Mononuclear cell (primary cell): ENCODE measurements around the gene PRSS12. TPM values are rescaled to one million over a fixed set of nuclear protein-coding genes. Genes with fewer than 3 reads are reported as not detected.
"Not testable (repeated sequence)": the region's sequence is repeated elsewhere in the genome, so short reads cannot be mapped to it uniquely, and the experiment has no call there.

Experiments used
- H3K27me3 ChIP-seq: 2 replicates; pipeline ENCODE4 v1.6.0; 2011; ENCODE audit warnings: low read length, control low read depth; ENCODE audit not compliant: insufficient read depth
- H3K4me1 ChIP-seq: 2 replicates; pipeline ENCODE4 v1.5.1; 2011; ENCODE audit warnings: mild to moderate bottlenecking, low read length, control low read depth; ENCODE audit not compliant: insufficient read depth
- H3K4me3 ChIP-seq: 2 replicates; pipeline ENCODE4 v1.5.1; 2011; ENCODE audit warnings: mild to moderate bottlenecking, low read length, moderate library complexity
- H3K9me3 ChIP-seq: 2 replicates; pipeline ENCODE4 v1.5.1; 2011; ENCODE audit warnings: low read depth, mild to moderate bottlenecking, control low read depth, low read length
- total RNA-seq: library from RNA; depleted of rRNA; stranded (reverse); fragments of >200 nt; gene quantifications from one replicate; pipeline ENCODE4 v1.2.3, GENCODE V29; 2012

The PRSS12 gene
- total RNA-seq, 1 donor = 0.21 TPM

DNA sequence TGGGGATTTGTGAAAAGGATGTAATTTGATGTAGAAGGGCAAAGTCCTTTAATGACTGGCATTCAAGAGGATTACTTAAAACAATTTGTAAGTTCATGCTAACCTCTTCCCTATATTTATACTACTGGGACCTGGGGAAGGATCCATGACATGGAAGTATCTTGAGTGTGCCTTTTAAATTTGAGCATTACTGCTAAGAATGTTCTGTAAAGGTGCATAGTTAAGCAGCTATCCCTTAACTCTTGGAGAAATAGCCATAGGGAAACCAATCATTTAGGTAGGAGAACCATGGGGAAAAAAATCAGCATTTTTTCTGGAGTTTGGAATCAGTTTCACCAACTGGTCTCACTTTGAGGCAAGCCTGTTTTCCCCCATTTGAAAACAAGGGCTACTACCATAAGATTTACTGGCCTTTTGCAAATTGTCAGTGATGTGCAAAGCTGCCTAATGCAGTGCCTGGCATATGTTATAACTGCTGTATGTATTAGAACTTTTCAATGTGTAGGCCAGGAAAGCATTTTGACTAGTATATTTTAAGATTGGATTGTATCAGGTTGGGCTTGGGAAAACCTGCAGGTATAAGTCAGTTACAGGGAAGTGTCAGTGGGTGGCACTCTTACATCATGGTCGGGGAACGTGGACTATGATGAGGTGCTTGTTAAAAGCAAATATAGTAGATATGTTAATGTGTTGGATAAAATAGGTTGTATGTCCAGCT is 72.1 kb downstream of the PRSS12 start:
- H3K4me3 ChIP-seq = no peak overlapping the region
- no peaks in the 10 kb centered on the region for H3K27me3 ChIP-seq
- H3K9me3 ChIP-seq = no peaks in the 10 kb centered on the region
- peaks cover 31% of the 10 kb centered on the region for H3K4me1 ChIP-seq

GRCh38 chr4:118279920-118280432 is 72.8 kb downstream of the PRSS12 start:
- no peak overlapping the region for H3K4me3 ChIP-seq

DNA sequence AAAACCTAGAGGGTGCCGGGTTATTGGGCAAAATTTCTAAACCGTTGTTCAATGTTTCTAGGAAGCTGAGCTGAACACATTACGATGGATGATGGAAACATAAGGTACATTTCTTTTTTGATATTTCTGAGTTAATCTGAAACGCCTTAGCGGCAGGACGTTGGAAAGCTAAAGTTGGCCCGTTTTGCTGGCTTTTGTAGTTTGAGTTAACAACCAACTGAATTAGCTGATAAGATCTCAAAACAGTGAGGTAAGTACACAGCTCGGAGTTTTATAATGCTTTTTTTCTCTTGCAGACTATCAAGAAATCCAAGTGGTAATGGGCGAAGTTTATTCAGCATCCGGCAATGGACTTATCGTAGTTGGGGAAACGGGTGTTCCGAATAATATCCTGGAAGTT is 73.5 kb downstream of the PRSS12 start:
- Histone ChIP-seq H3K9me3 (no peaks in the 10 kb centered on the region), H3K27me3 (no peaks in the 10 kb centered on the region), H3K4me1 (peaks cover 36% of the 10 kb centered on the region), H3K4me3 (peak overlapping the region; percentile 88)

More at GRCh38 chr4:118279920-118280432, 72.8 kb downstream of the PRSS12 start:
- H3K9me3 ChIP-seq = no peaks in the 10 kb centered on the region
- H3K27me3 ChIP-seq = no peaks in the 10 kb centered on the region
- peaks cover 36% of the 10 kb centered on the region for H3K4me1 ChIP-seq

- Histone ChIP-seq H3K4me3 (peak overlapping the region; percentile 88), H3K27me3 (no peaks in the 10 kb centered on the region), H3K4me1 (peaks cover 36% of the 10 kb centered on the region), H3K9me3 (no peaks in the 10 kb centered on the region)
Measured at GRCh38 chr4:118278473-118279274, 74.1 kb downstream of the PRSS12 start.

DNA sequence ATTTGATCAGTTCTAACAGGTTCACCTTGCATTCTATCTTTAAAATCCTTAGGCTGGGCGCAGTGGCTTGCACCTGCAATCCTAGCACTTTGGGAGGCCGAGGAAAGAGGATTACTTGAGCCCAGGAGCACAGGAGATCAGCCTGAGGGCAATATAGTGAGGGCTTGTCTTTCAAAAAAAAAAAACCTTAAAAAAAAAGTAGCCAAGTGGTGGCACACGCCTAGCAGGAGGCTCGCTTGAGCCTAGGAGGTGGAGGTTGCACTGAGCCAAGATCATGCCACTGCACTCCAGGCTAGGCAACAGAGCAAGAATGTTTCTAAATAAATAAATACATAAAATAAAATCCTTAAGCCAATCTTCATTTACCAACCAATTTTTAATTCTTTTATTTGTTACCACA is 75.6 kb downstream of the PRSS12 start:
- no peaks in the 10 kb centered on the region for H3K27me3 ChIP-seq
- H3K4me3 ChIP-seq = no peak overlapping the region
- H3K4me1 ChIP-seq = peaks cover 31% of the 10 kb centered on the region
- H3K9me3 ChIP-seq = no peaks in the 10 kb centered on the region

GRCh38 chr4:118276580-118276979 is 76.2 kb downstream of the PRSS12 start:
- Histone ChIP-seq H3K4me3 (no peak overlapping the region), H3K9me3 (no peaks in the 10 kb centered on the region), H3K4me1 (peaks cover 29% of the 10 kb centered on the region), H3K27me3 (no peaks in the 10 kb centered on the region)

GRCh38 chr4:118273642-118274041 is 79.2 kb downstream of the PRSS12 start:
- peaks cover 9% of the 10 kb centered on the region for H3K4me1 ChIP-seq
- no peaks in the 10 kb centered on the region for H3K9me3 ChIP-seq
- H3K4me3 ChIP-seq = no peak overlapping the region

DNA sequence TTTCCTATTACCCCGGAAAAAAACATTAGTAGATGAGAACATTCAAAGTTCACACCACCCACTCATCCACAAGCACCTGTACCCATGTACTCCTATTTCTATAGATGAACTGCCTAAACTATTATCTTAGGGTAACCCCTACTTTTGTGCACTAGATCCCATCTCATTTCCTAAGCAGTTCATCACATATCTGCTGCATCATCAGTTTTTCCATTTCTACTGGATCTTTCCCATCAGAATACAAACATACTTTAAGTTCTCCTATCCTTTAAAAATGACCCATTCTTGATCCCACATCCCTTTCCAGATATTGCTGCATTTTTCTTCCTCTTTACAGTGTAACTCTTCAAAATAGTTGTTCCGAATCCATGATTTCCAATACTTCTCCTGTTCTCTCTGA is 81.0 kb downstream of the PRSS12 start:
- Histone ChIP-seq H3K4me3 (no peak overlapping the region), H3K4me1 (peaks cover 5% of the 10 kb centered on the region), H3K9me3 (no peaks in the 10 kb centered on the region), H3K27me3 (peaks cover 6% of the 10 kb centered on the region)

More at GRCh38 chr4:118273642-118274041, 79.2 kb downstream of the PRSS12 start:
- peaks cover 6% of the 10 kb centered on the region for H3K27me3 ChIP-seq

GRCh38 chr4:118270492-118270891 is 82.3 kb downstream of the PRSS12 start:
- Histone ChIP-seq H3K4me1 (peaks cover 4% of the 10 kb centered on the region), H3K9me3 (no peaks in the 10 kb centered on the region), H3K4me3 (no peak overlapping the region), H3K27me3 (peaks cover 6% of the 10 kb centered on the region)

GRCh38 chr4:118268780-118269179 is 84.0 kb downstream of the PRSS12 start:
- no peak overlapping the region for H3K4me3 ChIP-seq
- no peaks in the 10 kb centered on the region for H3K4me1 ChIP-seq

GRCh38 chr4:118266145-118266496 is 86.7 kb downstream of the PRSS12 start:
- H3K9me3 ChIP-seq = not testable (repeated sequence)

More at GRCh38 chr4:118268780-118269179, 84.0 kb downstream of the PRSS12 start:
- Histone ChIP-seq H3K27me3 (peaks cover 6% of the 10 kb centered on the region), H3K9me3 (no peaks in the 10 kb centered on the region)

DNA sequence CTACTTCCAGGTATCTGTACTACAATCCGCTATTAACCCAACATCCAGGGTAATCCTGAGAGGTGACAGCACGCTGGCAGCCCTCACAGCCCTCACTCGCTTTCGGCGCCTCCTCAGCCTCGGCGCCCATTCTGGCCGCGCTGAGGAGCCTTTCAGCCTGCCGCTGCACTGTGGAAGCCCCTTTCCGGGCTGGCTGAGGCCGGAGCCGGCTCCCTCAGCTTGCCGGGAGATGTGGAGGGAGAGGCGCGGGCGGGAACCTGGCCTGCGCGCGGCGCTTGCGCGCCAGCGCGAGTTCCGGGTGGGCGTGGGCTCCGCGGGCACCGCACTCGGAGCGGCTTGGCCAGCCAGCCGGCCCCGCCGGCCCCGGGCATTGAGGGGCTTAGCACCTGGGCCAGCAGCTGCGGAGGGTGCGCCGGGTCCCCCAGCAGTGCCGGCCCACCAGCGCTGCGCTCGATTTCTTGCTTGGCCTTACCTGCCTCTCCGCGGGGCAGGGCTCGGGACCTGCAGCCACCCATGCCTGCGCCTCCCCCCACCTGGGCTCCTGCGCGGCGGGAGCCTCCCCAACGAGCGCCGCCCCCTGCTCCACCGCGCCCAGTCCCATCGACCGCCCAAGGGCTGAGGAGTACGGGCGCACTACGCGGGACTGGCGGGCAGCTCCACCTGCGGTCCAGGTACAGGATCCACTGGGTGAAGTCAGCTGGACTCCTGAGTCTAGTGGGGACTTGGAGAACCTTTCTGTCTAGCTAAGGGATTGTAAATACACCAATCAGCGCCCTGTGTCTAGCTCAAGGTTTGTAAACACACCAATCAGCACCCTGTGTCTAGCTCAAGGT is 87.3 kb downstream of the PRSS12 start:
- no peaks in the 10 kb centered on the region for H3K4me1 ChIP-seq
- peak overlapping the region; percentile 29 for H3K4me3 ChIP-seq
- H3K9me3 ChIP-seq = no peaks in the 10 kb centered on the region
- peaks cover 3% of the 10 kb centered on the region for H3K27me3 ChIP-seq

More at GRCh38 chr4:118266145-118266496, 86.7 kb downstream of the PRSS12 start:
- not testable (repeated sequence) for H3K4me1 ChIP-seq, H3K4me3 ChIP-seq, H3K27me3 ChIP-seq

GRCh38 chr4:118264096-118264495 is 88.7 kb downstream of the PRSS12 start:
- H3K4me3 ChIP-seq = no peak overlapping the region
- peaks cover 3% of the 10 kb centered on the region for H3K27me3 ChIP-seq
- no peaks in the 10 kb centered on the region for H3K9me3 ChIP-seq
- no peaks in the 10 kb centered on the region for H3K4me1 ChIP-seq

- Histone ChIP-seq H3K9me3 (no peaks in the 10 kb centered on the region), H3K4me1 (no peaks in the 10 kb centered on the region), H3K4me3 (no peak overlapping the region), H3K27me3 (peaks cover 3% of the 10 kb centered on the region)
Measured at GRCh38 chr4:118260309-118260708, 92.5 kb downstream of the PRSS12 start.

- Histone ChIP-seq H3K27me3 (peaks cover 3% of the 10 kb centered on the region), H3K4me1 (no peaks in the 10 kb centered on the region), H3K4me3 (no peak overlapping the region), H3K9me3 (no peaks in the 10 kb centered on the region)
Measured at GRCh38 chr4:118259111-118259510, 93.7 kb downstream of the PRSS12 start.
